Kidney (tissue), 14 donors: ENCODE results near the gene KIF26B. TPM values are rescaled to one million over a fixed set of nuclear protein-coding genes. Genes with fewer than 3 reads are reported as not detected.

ENCODE experiments used
- DNase-seq, 5 donors: peaks; one replicate each; pipeline ENCODE4 v3.0.0-alpha.2; 2013 to 2020
- FAIRE-seq: peaks from 2 replicates; lab custom pipeline; 2012; peaks lifted over from hg19 to GRCh38; lab: Jason Lieb, UNC
- H3K27ac ChIP-seq, 2 donors: one replicate each; pipeline ENCODE4 v1.7.0; 2013; ENCODE audit warnings: low read depth in 2 of 2, low read length in 2 of 2, inconsistent platforms in 1 of 2
- H3K27me3 ChIP-seq: one replicate; pipeline ENCODE4 v1.7.1; 2013; ENCODE audit warnings: low read length, inconsistent platforms; ENCODE audit not compliant: control insufficient read depth, insufficient read depth
- H3K36me3 ChIP-seq, 3 donors: one replicate each; pipeline versions ENCODE4 v1.7.0 to v1.7.1; 2013; ENCODE audit warnings: low read length in 3 of 3, control low read depth in 1 of 3, inconsistent platforms in 1 of 3; ENCODE audit not compliant: insufficient read depth in 3 of 3, control insufficient read depth in 2 of 3
- H3K4me1 ChIP-seq, 3 donors: one replicate each; pipeline versions ENCODE4 v1.7.0 to v1.7.1; 2013; ENCODE audit warnings: low read length in 3 of 3, inconsistent platforms in 1 of 3, low read depth in 1 of 3; ENCODE audit not compliant: control insufficient read depth in 2 of 3, insufficient read depth in 2 of 3
- H3K4me3 ChIP-seq, 3 donors: one replicate each; pipeline versions ENCODE4 v1.7.0 to v1.8.1; 2013; ENCODE audit warnings: low read length in 3 of 3, control low read depth in 1 of 3, inconsistent platforms in 1 of 3
- H3K9ac ChIP-seq, 3 donors: one replicate each; pipeline versions ENCODE4 v1.7.0 to v1.7.1; 2013; ENCODE audit warnings: low read length in 3 of 3, control low read depth in 1 of 3, inconsistent platforms in 1 of 3
- H3K9me3 ChIP-seq, 3 donors: one replicate each; pipeline versions ENCODE4 v1.7.0 to v1.7.1; 2013; ENCODE audit warnings: low read length in 3 of 3, control low read depth in 1 of 3, inconsistent platforms in 1 of 3; ENCODE audit not compliant: control insufficient read depth in 2 of 3, insufficient read depth in 1 of 3
- intact Hi-C: fragments of 100-400 bp; cut with DNase I; formaldehyde crosslinking; loops from one replicate; pipeline ENCODE4 v1.11.1; 2022
- polyA plus RNA-seq: library from polyadenylated mRNA; stranded (reverse); fragments of 350-450 nt; fragmentation: Illumina TruSeq; extraction: RNeasy Lipid Tissue Mini Kit (QIAGEN cat#74804); gene quantifications from one replicate; pipeline ENCODE4 v1.2.3, GENCODE V29; 2014; ENCODE audit warnings: low read depth, low replicate concordance; ENCODE audit not compliant: insufficient read depth
- total RNA-seq: library from RNA; stranded (reverse); fragmentation: NEBNext Ultra II Directional; extraction: Animal tissue kit (Norgen Biotek cat#: 25700); gene quantifications from one replicate; pipeline ENCODE4 v1.2.1, GENCODE V29; 2021
- TF ChIP-seq, protein P1 (sequence below): IDR thresholded peaks from 3 replicates; pipeline ENCODE4 v1.5.1; 2012; ENCODE audit warnings: mild to moderate bottlenecking, moderate library complexity, borderline replicate concordance; ENCODE audit not compliant: insufficient read depth; ENCODE audit errors: extremely low read depth
- donor health status: control.
- donor health status: control.
- donor health status: control.
- donor health status: control.
- donor health status: control.
- donor health status: DM: yes; HTN: yes; CAD: no.
- donor health status: Normal renal cell carcinoma (clear cell type).

Gene KIF26B
- total and polyA plus RNA-seq, 2 donors from 2014 or later = 0.52 to 10.7 TPM

DNA sequence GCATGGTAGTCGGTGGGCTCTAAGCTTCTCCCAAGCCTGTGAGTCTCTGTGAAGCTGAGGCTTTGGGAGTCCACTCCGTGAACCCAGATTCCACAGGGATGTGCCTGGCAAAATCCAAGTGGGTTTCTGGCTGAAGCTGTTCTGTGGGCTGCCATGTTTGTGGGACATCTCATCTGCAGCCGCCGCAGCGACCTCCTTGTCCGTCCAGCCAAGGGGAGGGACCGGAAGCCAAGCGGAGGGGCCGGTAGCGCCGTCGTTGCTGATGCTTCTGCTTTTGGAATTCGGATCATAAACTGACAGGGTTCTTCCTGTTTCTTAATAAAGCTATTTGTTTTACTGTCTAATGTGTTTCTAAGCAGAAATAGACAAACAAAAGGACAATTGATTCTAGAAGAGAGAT lies 13.3 kb downstream of the KIF26B start:
- intact Hi-C loops = no loop called here
- H3K4me1 ChIP-seq = peaks cover 0 to 5% (median 0%) of the 10 kb centered on the region in 3 donors
- TF ChIP-seq, protein P1, sequence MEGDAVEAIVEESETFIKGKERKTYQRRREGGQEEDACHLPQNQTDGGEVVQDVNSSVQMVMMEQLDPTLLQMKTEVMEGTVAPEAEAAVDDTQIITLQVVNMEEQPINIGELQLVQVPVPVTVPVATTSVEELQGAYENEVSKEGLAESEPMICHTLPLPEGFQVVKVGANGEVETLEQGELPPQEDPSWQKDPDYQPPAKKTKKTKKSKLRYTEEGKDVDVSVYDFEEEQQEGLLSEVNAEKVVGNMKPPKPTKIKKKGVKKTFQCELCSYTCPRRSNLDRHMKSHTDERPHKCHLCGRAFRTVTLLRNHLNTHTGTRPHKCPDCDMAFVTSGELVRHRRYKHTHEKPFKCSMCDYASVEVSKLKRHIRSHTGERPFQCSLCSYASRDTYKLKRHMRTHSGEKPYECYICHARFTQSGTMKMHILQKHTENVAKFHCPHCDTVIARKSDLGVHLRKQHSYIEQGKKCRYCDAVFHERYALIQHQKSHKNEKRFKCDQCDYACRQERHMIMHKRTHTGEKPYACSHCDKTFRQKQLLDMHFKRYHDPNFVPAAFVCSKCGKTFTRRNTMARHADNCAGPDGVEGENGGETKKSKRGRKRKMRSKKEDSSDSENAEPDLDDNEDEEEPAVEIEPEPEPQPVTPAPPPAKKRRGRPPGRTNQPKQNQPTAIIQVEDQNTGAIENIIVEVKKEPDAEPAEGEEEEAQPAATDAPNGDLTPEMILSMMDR = no peak
- DNase-seq (peak in 2 of 5 donors; percentile 56 to 88), FAIRE-seq (no peak)
- peaks cover 0 to 3% (median 0%) of the 10 kb centered on the region in 3 donors for H3K9me3 ChIP-seq
- H3K36me3 ChIP-seq = no peaks in the 10 kb centered on the region
- H3K4me3 ChIP-seq = no peak overlapping the region
- H3K27me3 ChIP-seq = no peaks in the 10 kb centered on the region
- H3K9ac ChIP-seq = no peak overlapping the region
- H3K27ac ChIP-seq = no peak overlapping the region

DNA sequence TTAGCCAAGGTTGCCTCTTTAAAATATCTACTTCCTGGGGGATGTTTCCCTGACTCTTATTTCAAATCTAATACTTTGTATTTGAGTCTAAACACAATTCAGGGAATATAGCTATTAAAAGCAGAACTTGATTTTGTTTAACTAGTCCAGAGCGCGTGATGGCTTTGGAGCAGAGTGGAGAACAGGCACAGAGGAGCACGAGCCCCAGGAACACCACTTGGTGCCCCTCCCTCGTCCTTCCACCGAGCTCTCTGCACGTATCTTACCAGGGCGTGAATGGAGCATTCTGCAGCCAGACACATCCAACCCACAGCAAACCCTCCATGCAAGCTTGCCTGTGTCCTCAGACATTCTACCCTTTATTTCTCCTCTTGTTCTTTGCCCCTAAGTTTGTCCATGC lies 14.1 kb downstream of the KIF26B start:
- Histone ChIP-seq H3K4me3 (no peak overlapping the region), H3K36me3 (no peaks in the 10 kb centered on the region), H3K9me3 (peaks cover 0 to 3% (median 0%) of the 10 kb centered on the region in 3 donors), H3K9ac (no peak overlapping the region), H3K4me1 (peaks cover 0 to 5% (median 0%) of the 10 kb centered on the region in 3 donors), H3K27me3 (no peaks in the 10 kb centered on the region), H3K27ac (no peak overlapping the region)
- FAIRE-seq (no peak), DNase-seq (no peak)
- TF ChIP-seq, protein P1 = no peak
- intact Hi-C loops = no loop called here

DNA sequence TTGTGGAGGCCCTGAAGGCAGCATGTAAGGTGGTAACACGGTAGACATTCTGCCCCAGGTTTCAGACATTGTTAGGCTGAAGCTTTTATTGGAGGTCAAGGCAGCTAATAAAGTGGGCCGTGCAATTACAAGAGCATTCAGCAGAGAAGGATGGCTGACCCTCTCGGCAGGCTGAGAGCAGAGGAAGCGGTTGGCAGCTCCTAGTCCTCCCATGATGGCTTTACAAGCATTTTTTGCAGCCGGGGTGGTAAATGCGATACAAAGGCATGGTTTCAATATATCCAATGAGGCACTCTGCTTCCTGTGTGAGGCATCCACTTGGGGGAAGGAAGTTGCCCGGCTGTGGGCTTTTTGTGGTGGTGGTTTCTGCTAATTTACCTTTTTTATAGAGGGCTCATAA lies 14.6 kb downstream of the KIF26B start:
- TF ChIP-seq, protein P1 = no peak
- Histone ChIP-seq H3K4me1 (peaks cover 0 to 5% (median 0%) of the 10 kb centered on the region in 3 donors), H3K36me3 (no peaks in the 10 kb centered on the region), H3K27ac (no peak overlapping the region), H3K9me3 (peaks cover 0 to 3% (median 0%) of the 10 kb centered on the region in 3 donors), H3K9ac (no peak overlapping the region), H3K27me3 (no peaks in the 10 kb centered on the region), H3K4me3 (no peak overlapping the region)
- DNase-seq (peak in 4 of 5 donors; percentile 62 to 79 (median 71)), FAIRE-seq (no peak)
- intact Hi-C loops = no loop called here

DNA sequence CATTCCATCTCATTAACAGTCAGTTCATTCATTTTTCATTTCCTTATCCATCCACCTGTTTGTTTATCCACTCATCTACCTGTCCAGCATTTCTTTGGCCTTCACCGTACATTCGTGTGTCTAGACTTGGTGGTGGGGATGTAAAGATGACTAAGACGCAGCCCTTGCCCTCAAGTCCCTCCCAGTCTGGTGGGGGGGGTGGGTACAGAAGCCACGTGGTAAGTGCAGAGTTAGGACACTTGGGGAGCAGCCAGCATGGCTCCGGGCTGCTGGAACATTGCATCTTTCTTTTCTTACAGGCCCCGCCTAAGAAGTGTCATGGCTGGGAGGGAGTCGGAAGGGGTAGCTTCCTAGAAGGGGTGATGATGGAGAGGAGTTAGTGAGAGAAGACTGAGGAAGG lies 17.2 kb downstream of the KIF26B start:
- Histone ChIP-seq H3K9me3 (peaks cover 0 to 3% (median 0%) of the 10 kb centered on the region in 3 donors), H3K36me3 (no peaks in the 10 kb centered on the region), H3K27ac (no peak overlapping the region), H3K9ac (no peak overlapping the region), H3K27me3 (no peaks in the 10 kb centered on the region), H3K4me1 (peaks cover 0 to 5% (median 0%) of the 10 kb centered on the region in 3 donors), H3K4me3 (no peak overlapping the region)
- FAIRE-seq (no peak), DNase-seq (no peak)
- TF ChIP-seq, protein P1 = no peak
- intact Hi-C loops = no loop called here
